SJCRH30 (cell line): ENCODE data around the gene IFI30. TPM values are rescaled to one million over a fixed set of nuclear protein-coding genes. Genes with fewer than 3 reads are reported as not detected.
"Not testable (repeated sequence)": the region's sequence is repeated elsewhere in the genome, so short reads cannot be mapped to it uniquely, and the experiment has no call there.

ENCODE experiments used
- DNase-seq, 2 experiments: peaks; one replicate each; pipeline ENCODE4 v3.0.0-alpha.2; 2015 to 2020
- H3K27ac ChIP-seq: fragments of 250-450 bp; sonication (Bioruptor Pico); 2 replicates; pipeline ENCODE4 v1.5.1; 2020; ENCODE audit warnings: mild to moderate bottlenecking, moderate library complexity
- H3K27me3 ChIP-seq: fragments of 250-450 bp; sonication (Bioruptor Pico); 2 replicates; pipeline ENCODE4 v1.5.1; 2020; ENCODE audit warnings: mild to moderate bottlenecking, moderate library complexity
- H3K36me3 ChIP-seq: fragments of 250-450 bp; sonication (Bioruptor Pico); 2 replicates; pipeline ENCODE4 v1.5.1; 2020; ENCODE audit warnings: mild to moderate bottlenecking, moderate library complexity
- H3K4me1 ChIP-seq: fragments of 250-450 bp; sonication (Bioruptor Pico); 2 replicates; pipeline ENCODE4 v1.5.1; 2020; ENCODE audit warnings: mild to moderate bottlenecking, moderate library complexity
- H3K4me3 ChIP-seq: fragments of 250-450 bp; sonication (Bioruptor Pico); 2 replicates; pipeline ENCODE4 v1.5.1; 2020; ENCODE audit warnings: mild to moderate bottlenecking, moderate library complexity
- H3K9me3 ChIP-seq: fragments of 250-450 bp; sonication (Bioruptor Pico); replicated peaks from 2 replicates; pipeline ENCODE4 v1.5.1; 2020; ENCODE audit warnings: mild to moderate bottlenecking, moderate library complexity
- total RNA-seq: library from RNA; depleted of rRNA; stranded (reverse); fragments of >200 nt; shearing (Covaris generic); gene quantifications from 2 replicates; pipeline ENCODE4 v1.2.3, GENCODE V29; 2014

Gene IFI30
- total RNA-seq, 1 experiment from 2014 or later: 0.67 TPM

DNA sequence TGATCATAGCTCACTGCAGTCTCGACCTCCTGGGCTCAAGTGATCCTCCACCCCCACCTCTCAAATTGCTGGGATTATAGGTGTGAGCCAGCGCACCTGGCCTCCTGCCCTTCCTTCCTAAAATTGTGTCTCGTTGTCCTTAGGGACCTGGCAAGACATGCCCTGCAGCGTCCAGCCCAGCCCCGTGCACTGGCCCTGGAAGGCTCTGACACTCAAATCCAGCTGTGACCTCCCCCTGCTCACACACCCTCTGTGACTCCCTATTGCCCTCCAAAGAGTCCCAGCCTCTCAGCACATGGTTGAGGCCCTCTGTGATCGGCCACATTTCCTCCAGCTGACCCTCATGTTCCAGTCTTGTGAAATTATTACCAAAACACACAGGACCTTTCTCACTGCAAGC lies 24.3 kb downstream of the IFI30 start:
- H3K4me3 ChIP-seq: no peak overlapping the region
- DNase-seq: no peak
- H3K9me3 ChIP-seq: no peaks in the 10 kb centered on the region

DNA sequence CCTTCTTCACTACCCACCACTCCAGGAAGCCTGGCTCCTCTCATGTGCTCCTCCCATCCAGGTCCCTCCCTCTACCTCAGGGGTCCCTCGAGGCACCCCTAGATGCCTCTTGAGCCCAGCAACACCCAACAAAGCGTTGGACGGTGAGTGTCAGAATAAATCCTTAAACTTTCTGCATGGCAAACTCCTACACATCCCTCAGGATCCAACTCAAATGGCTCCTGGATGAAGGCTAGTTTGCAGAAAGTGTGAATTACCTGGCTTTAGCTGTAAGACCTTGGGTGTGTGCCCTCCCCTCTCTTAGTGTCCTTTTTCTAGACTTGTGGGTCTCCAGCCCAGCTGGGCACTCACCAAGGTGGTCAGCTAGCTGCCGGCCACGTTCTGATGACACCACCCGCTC lies 24.8 kb downstream of the IFI30 start:
- Histone ChIP-seq H3K27ac (no peak overlapping the region), H3K27me3 (0 out of 2 replicates have a peak, but pooled peaks cover 3% of the 10 kb centered on the region), H3K36me3 (no peaks in the 10 kb centered on the region), H3K4me1 (peaks cover 4% of the 10 kb centered on the region; the same call in 1 of the 2 replicates), H3K9me3 (no peaks in the 10 kb centered on the region), H3K4me3 (no peak overlapping the region)
- no peak for DNase-seq

More for the DNA sequence above, 24.3 kb downstream of the IFI30 start:
- no peak overlapping the region for H3K27ac ChIP-seq
- H3K36me3 ChIP-seq: no peaks in the 10 kb centered on the region
- H3K27me3 ChIP-seq: no peaks in the 10 kb centered on the region
- peaks cover 1% of the 10 kb centered on the region; the same call in 1 of the 2 replicates for H3K4me1 ChIP-seq

DNA sequence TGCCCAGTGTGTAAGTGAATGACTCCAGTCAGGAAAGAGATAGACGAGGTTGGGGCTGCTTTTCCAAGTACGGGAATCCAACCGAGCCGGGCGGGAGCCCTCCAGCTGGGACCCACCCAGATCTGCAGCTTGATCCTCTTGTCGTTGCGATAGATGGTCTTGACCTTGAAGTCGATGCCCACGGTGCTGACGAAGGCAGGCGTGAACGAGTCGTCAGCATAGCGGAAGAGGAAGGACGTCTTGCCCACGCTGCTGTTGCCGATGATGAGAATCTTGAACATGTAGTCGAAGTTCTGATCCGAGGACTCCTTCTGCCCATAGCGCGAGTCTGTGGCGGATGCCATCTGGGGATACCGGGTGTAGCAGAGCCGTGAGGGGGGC lies 28.8 kb downstream of the IFI30 start:
- H3K4me3 ChIP-seq: no peak overlapping the region
- H3K4me1 ChIP-seq: peaks cover 4% of the 10 kb centered on the region; the same call in 1 of the 2 replicates
- no peak for DNase-seq
- H3K27me3 ChIP-seq: 0 out of 2 replicates have a peak, but pooled peaks cover 3% of the 10 kb centered on the region
- no peaks in the 10 kb centered on the region for H3K36me3 ChIP-seq
- no peak overlapping the region for H3K27ac ChIP-seq
- H3K9me3 ChIP-seq: no peaks in the 10 kb centered on the region

DNA sequence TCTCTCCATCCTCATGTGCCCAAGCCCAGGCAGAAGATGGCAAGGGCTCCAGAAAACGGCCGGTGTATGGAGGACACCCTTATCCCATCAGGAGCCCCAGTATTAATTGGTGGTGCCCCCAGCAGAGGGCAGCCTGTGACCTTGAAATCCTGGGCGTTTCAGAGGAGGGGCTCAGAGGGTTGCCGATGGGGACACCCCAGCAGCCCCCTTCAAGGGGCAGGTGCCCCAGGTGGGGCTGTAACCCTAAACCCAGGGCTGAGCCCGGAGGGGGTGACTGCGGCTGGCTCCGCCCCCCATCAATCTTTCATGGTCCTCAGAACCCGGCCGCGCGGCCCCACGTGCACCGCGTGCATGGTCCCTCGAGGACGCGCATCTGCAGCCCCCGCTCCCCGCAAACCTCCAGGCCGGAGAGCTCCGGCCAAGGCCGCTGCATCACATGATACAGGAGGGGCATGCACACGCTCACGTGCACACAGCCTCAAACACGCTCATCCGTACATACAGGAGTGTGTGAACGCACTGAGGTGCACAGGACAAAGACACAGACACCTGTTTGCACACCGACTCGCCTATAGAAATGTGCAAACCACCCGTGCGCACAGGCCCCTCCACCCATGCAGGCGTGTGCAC lies 29.3 kb downstream of the IFI30 start:
- Histone ChIP-seq H3K36me3 (no peaks in the 10 kb centered on the region), H3K27ac (no peak overlapping the region)
- DNase-seq: peak; percentile 48 to 62

DNA sequence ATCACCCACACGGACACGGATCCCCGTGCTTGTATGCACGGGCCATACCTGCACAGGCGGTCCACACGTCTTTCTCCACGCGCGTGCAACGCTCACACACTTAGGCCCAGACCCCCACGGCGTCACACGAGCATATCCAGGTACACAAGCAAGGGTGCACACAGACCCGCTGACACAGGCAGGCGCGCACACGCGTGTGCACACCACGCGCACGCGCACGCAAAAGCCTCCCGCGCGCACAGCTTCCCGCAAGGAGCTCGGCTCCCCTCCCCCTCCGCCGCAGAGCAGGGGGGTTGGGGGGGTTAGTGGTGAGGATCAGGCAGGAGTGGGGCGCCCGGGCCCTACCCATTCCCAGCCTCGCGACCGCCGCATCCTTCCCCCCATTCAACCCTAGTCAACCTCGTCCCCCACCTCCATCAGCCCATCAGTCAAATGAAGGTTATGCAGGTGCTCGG lies 29.8 kb downstream of the IFI30 start:
- peaks cover 4% of the 10 kb centered on the region; the same call in 1 of the 2 replicates for H3K4me1 ChIP-seq
- no peak overlapping the region for H3K27ac ChIP-seq
- H3K4me3 ChIP-seq: peak overlapping the region; percentile 56
- no peaks in the 10 kb centered on the region for H3K9me3 ChIP-seq
- 0 out of 2 replicates have a peak, but pooled peaks cover 3% of the 10 kb centered on the region for H3K27me3 ChIP-seq
- H3K36me3 ChIP-seq: no peaks in the 10 kb centered on the region
- DNase-seq: peak; percentile 30 to 36

More for the DNA sequence above, 29.3 kb downstream of the IFI30 start:
- 0 out of 2 replicates have a peak, but pooled peaks cover 3% of the 10 kb centered on the region for H3K27me3 ChIP-seq
- H3K4me3 ChIP-seq: peak overlapping the region; percentile 56
- H3K4me1 ChIP-seq: peaks cover 4% of the 10 kb centered on the region; the same call in 1 of the 2 replicates
- H3K9me3 ChIP-seq: no peaks in the 10 kb centered on the region

DNA sequence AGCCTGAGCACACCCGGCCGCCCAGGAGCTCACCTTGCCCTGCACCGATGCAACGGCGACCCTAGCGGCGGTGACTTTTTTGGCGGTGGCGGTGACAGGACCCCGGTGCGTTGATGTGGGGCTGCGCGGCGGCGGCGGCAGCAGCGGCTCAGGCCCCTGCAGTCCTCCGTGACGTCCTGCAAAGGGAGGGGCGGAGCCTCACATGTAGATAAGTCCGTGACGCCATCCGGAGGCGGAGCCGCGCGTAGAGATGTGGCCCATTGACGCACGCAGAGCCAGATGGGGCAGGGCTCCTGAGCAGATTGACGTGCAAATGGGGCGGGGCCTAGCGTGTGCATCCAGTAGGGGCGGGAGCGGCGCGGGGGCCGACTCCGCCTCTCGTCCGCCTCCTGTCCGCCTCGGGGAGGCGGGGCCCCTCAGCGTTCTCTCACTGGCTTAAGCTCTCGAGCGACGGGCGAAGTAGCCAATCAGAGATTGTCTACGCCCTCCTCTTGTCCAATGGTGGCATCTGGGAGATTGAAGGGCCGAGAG lies 30.3 kb downstream of the IFI30 start, which contains the start of gene RAB3A:
TSS of gene RAB3A (minus strand) at position 180 of the 531 bp plus-strand sequence. CDS start 1,302 bp downstream, outside the sequence.
- H3K4me3 ChIP-seq: peak within 1 kb of the TSS; percentile 57

DNA sequence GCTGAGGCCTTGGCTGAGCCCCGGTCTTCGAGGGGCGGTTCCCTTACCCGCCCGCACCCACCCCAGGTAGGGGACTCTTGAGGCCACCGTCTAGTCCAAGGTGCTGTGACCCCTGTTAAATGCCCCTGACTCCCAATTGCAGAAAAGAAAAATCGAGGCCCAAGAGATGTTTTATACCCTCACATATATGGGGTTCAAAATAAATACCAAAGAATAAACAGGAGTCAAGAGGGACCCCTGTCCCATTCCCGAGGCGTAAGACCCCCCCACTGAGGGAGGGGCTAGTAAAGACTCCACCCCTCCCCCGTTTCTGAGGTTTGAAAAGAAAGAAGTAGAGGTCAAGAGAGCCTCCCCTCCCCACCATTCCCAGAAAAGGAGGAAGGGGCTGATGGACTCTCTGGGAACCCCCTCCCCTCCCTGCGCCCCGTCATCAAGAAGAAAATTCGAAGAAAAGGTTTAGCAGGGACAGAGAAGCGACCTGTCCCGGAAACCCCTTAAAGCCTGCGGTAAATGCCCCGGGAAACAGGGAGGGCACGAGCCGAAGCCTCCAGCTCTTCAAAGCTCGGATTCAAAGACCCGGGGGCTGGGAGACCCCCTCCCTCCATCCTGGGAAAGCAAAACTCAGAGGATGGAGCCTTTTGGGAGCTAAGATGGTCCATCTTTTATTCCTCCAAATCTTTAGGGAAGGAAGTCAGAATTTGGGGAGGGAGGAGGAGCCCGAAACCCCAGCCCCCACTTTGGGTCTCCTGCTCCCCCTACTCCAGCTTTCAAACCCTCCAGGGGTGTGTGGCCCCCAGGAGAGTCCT lies 31.0 kb downstream of the IFI30 start:
- H3K27ac ChIP-seq: peak overlapping the region; percentile 82
- DNase-seq: peak; percentile 75 to 94
- no peaks in the 10 kb centered on the region for H3K36me3 ChIP-seq
- H3K9me3 ChIP-seq: no peaks in the 10 kb centered on the region
- H3K4me1 ChIP-seq: peaks cover 4% of the 10 kb centered on the region; the same call in 1 of the 2 replicates
- H3K27me3 ChIP-seq: 0 out of 2 replicates have a peak, but pooled peaks cover 3% of the 10 kb centered on the region
- peak overlapping the region; percentile 57 for H3K4me3 ChIP-seq

More for the DNA sequence above, 30.3 kb downstream of the IFI30 start, which contains the start of gene RAB3A:
- Histone ChIP-seq H3K9me3 (no peaks in the 10 kb centered on the region), H3K4me1 (peaks cover 4% of the 10 kb centered on the region; the same call in 1 of the 2 replicates), H3K27me3 (0 out of 2 replicates have a peak, but pooled peaks cover 3% of the 10 kb centered on the region), H3K27ac (peak within 1 kb of the TSS; percentile 82), H3K36me3 (no peaks in the 10 kb centered on the region)
- peak; percentile 100 for DNase-seq

DNA sequence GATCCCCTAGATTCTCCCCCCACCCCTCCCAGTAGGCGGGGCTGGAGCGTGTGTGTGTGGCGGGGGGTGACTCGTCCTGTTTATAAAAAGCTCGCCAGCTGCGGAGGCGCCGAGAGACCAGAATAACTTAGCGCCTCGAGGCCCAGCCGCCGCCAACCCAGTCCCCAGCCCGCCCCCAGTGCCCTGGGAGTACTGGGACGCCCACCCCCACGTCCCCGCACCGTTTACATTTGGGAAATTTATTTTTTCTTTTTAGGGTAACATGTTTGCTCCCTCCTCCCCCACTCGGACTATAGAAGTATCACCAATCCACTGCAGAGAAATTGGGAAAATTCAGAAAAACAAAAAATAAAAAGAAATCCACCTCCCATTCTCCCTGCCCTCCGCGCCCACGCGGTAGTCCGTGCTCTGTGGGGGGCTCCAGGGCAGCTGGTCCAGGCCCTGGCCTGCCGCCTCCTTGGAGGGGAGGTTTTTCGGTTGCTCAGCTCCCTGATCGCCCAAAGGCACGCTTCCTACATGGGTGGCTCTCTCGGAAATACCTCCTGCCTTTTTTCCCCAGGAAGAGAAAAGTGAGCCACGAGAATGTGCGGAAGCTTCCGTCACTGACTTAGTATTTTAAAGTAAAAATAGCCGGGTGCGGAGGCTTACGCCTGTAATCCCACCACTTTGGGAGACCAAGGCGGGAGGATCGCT lies 31.7 kb downstream of the IFI30 start:
- peak; percentile 92 to 93 for DNase-seq

DNA sequence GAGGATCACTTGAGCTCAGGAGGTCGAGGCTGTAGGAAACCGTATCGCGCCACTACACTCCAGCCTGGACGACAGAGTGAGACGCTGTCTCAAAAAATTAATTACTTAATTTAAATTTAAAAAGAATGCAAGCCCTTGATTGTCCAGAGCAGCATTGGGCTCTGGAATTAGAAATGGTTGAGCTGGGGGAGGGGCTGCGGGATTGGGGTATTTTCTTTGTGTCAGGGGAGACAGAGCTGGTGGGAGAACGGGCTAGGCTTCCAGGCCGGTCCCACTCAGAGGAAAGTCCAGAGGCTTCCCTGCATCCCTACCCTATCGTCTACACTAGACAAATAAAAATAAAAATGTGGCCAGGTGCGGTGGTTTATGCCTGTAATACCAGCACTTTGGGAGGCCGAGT lies 32.4 kb downstream of the IFI30 start:
- H3K4me1 ChIP-seq: peaks cover 4% of the 10 kb centered on the region; the same call in 1 of the 2 replicates
- H3K4me3 ChIP-seq: peak overlapping the region; percentile 57

More for the DNA sequence above, 31.7 kb downstream of the IFI30 start:
- H3K27me3 ChIP-seq: 0 out of 2 replicates have a peak, but pooled peaks cover 3% of the 10 kb centered on the region
- H3K4me1 ChIP-seq: peaks cover 4% of the 10 kb centered on the region; the same call in 1 of the 2 replicates
- peak overlapping the region; percentile 57 for H3K4me3 ChIP-seq
- peak overlapping the region; percentile 82 for H3K27ac ChIP-seq
- H3K9me3 ChIP-seq: no peaks in the 10 kb centered on the region
- H3K36me3 ChIP-seq: no peaks in the 10 kb centered on the region

DNA sequence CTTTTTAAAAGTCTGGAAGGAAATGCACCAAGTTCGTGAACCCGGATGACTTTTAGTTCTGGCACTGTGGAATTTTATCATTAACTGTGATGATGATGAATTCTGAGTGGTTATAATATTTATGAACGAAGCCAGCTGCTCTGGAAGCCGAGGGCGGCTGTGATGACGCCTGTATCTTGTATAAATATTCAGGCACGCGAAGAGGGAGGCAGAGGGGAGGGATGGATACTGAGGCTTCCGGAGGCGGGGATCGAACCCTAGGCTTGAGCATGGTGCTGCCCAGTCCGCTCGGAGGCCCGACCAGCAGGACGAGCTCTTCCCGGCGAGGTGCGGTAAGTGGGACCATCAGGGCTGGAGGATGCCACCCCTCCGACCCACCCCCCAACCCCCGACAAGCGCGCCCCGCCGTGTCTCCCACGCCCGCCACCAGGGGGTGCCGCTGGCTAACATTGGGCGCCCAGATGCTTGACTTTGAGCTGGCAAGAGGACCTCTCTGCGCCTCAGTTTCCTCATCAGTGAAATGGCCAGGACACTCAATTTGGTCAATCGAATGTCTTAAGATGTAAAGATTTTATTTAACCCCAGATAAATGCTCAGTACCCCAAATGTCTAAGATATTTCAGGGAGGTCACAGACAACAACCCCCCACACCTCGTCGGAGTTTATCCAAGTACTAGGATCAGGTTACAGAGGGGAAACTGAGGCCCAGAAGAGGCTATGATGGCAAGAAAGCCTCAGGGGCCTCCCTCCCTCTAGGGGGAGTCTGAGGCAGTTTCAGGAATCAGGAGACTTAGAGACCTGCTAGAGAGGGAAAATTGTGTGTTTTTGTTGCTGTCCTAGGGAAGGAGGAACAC lies 34.7 kb downstream of the IFI30 start:
- Histone ChIP-seq H3K9me3 (no peaks in the 10 kb centered on the region), H3K36me3 (no peaks in the 10 kb centered on the region), H3K4me3 (no peak overlapping the region), H3K27ac (no peak overlapping the region), H3K4me1 (no peaks in the 10 kb centered on the region; the same call in 1 of the 2 replicates), H3K27me3 (no peaks in the 10 kb centered on the region)
- DNase-seq: peak; percentile 42 to 65

More for the DNA sequence above, 32.4 kb downstream of the IFI30 start:
- 0 out of 2 replicates have a peak, but pooled peaks cover 3% of the 10 kb centered on the region for H3K27me3 ChIP-seq
- no peaks in the 10 kb centered on the region for H3K9me3 ChIP-seq
- H3K36me3 ChIP-seq: no peaks in the 10 kb centered on the region
- peak; percentile 35 to 43 for DNase-seq
- H3K27ac ChIP-seq: peak overlapping the region; percentile 82

DNA sequence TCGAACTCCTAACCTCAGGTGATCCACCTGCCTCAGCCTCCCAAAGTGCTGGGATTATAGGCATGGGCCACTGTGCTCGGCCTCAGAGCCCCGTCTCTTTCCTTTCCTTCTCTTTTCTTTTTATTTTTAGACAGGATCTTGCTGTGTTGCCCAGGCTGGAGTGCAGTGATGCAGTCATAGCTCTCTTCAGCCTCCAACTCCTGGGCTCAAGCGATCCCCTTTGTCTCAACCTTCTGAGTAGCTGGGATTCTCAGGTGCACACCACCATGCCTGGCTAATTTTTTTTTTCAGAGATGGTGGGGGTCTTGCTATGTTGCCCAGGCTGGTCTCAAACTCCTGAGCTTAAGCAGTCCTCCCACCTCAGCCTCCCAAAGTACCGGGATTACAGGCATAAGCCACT lies 36.3 kb downstream of the IFI30 start:
- not testable (repeated sequence) for DNase-seq, H3K4me3 ChIP-seq, H3K27me3 ChIP-seq, H3K27ac ChIP-seq, H3K9me3 ChIP-seq, H3K4me1 ChIP-seq, H3K36me3 ChIP-seq

DNA sequence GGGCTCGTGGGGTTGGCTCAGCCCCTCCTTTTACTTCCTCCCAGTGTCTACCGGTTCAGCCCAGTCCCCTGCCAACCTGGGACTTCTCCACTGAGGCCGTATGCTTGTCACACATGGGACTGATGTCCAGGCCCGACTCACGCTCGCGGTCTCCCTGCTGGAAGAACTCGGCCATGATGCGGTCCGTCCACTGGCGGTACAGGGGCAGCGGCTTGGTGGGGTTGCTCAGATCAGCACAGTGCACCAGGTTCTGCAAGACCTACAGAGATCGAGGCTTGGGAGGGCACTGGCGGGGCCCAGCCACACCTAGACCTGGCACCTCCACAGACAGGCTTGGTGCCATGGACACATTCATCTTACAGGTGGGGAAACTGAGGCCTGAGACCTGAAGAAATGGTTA lies 38.1 kb downstream of the IFI30 start:
- Histone ChIP-seq H3K36me3 (no peaks in the 10 kb centered on the region), H3K4me1 (no peaks in the 10 kb centered on the region), H3K9me3 (no peaks in the 10 kb centered on the region), H3K4me3 (no peak overlapping the region), H3K27me3 (no peaks in the 10 kb centered on the region), H3K27ac (no peak overlapping the region)
- DNase-seq: no peak

DNA sequence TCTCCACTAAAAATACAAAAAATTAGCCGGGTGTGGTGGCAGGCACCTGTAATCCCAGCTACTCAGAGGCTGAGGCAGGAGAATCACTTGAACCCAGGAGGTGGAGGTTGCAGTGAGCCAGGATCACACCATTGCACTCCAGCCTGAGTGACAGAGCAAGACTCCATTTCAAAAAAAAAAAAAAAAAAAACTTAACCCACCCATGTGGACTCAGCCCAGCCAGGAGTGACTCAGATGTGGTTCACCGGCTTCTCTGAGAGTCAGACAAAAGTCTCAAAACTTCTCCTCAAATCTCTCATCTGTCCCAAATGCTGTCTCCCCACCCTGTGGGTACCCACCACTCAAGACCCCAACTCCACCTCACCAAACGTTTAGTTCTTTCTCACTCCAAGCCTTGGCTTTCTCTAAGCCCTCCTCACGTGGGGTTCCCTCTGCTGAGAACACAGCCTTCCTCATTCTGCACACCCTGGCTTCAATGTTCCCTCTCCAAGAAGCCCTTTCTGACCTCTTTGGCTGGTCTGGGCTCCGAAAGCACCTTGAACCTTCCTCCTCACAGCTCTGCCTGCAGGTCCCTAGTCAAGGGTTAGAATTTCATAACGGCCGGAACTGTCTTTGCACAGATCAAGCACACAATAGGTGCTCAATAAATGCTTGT lies 41.3 kb downstream of the IFI30 start:
- no peak overlapping the region for H3K27ac ChIP-seq
- no peak for DNase-seq

More for the DNA sequence above, 41.3 kb downstream of the IFI30 start:
- Histone ChIP-seq H3K4me1 (no peaks in the 10 kb centered on the region), H3K36me3 (no peaks in the 10 kb centered on the region), H3K4me3 (no peak overlapping the region), H3K27me3 (no peaks in the 10 kb centered on the region), H3K9me3 (no peaks in the 10 kb centered on the region)
